Measurements from ENCODE around the gene RAD51.

- no peak for TF ChIP-seq CTCF (IDR thresholded peaks at IDR 0.05)
- TF ChIP-seq POLR2A (IDR thresholded peaks at IDR 0.05; ENCODE audit: low read depth), result no peak
- TF ChIP-seq EP300 (IDR thresholded peaks at IDR 0.05), result no peak
- TF ChIP-seq POLR2AphosphoS5 (IDR thresholded peaks at IDR 0.05), result no peak
Measured at GRCh38 chr15:40768521-40769273, 73.7 kb downstream of the RAD51 start.

Data from esophagus muscularis mucosa (tissue), 4 donors.